Activated CD4-positive, alpha-beta T cell treated with anti-CD3 and anti-CD28 coated beads for 1 hour (primary cell): ENCODE measurements around the gene TTC27.
"Not testable (repeated sequence)": the region's sequence is repeated elsewhere in the genome, so short reads cannot be mapped to it uniquely, and the experiment has no call there.

Source experiments
- DNase-seq: peaks from one replicate; pipeline ENCODE4 v3.0.0-alpha.2; 2020

TTC27 gene

GRCh38 chr2:32627814-32628579 is at the start of gene TTC27:
Gene TTC27, plus strand, starts transcription at chr2:32628050. Its CDS starts 243 bp downstream, at chr2:32628293.
- peak; percentile 91 for DNase-seq

- DNase-seq: no peak
Observed at GRCh38 chr2:32591669-32592463, 36.0 kb upstream of the TTC27 start.

- DNase-seq: no peak
Observed at GRCh38 chr2:32594573-32594972, 33.3 kb upstream of the TTC27 start.

- DNase-seq: no peak
Observed at GRCh38 chr2:32611366-32611765, 16.5 kb upstream of the TTC27 start.

- DNase-seq: no peak
Observed at GRCh38 chr2:32611771-32612170, 16.1 kb upstream of the TTC27 start.

- DNase-seq: no peak
Observed at GRCh38 chr2:32614084-32614483, 13.8 kb upstream of the TTC27 start.

- no peak for DNase-seq
Observed at GRCh38 chr2:32617599-32618189, 10.2 kb upstream of the TTC27 start.

- no peak for DNase-seq
Observed at GRCh38 chr2:32622570-32623310, 5.1 kb upstream of the TTC27 start.

GRCh38 chr2:32623311-32623706 is 4.5 kb upstream of the TTC27 start:
- no peak for DNase-seq

GRCh38 chr2:32624812-32625211 is 3.0 kb upstream of the TTC27 start:
- DNase-seq: no peak

- DNase-seq: no peak
Observed at GRCh38 chr2:32626639-32627221, 1.1 kb upstream of the TTC27 start.

- no peak for DNase-seq
Observed at GRCh38 chr2:32627441-32627813, 423 bp upstream of the TTC27 start.

GRCh38 chr2:32632089-32632488 is 4.2 kb downstream of the TTC27 start:
- DNase-seq: no peak

GRCh38 chr2:32633040-32633439 is 5.2 kb downstream of the TTC27 start:
- DNase-seq: no peak

GRCh38 chr2:32638548-32638947 is 10.7 kb downstream of the TTC27 start:
- DNase-seq: not testable (repeated sequence)

- DNase-seq: no peak
Observed at GRCh38 chr2:32641180-32641579, 13.3 kb downstream of the TTC27 start.

- DNase-seq: no peak
Observed at GRCh38 chr2:32647180-32647651, 19.4 kb downstream of the TTC27 start.

- no peak for DNase-seq
Observed at GRCh38 chr2:32652555-32653209, 24.8 kb downstream of the TTC27 start.

GRCh38 chr2:32656069-32656468 is 28.2 kb downstream of the TTC27 start:
- no peak for DNase-seq

GRCh38 chr2:32663864-32664263 is 36.0 kb downstream of the TTC27 start:
- DNase-seq: no peak

GRCh38 chr2:32666704-32667103 is 38.9 kb downstream of the TTC27 start:
- no peak for DNase-seq

GRCh38 chr2:32668254-32668653 is 40.4 kb downstream of the TTC27 start:
- no peak for DNase-seq
